ENCODE data around the gene PPP1R13B.

Gene PPP1R13B

GRCh38 chr14:103728721-103729120, 118.7 kb downstream of the PPP1R13B start:
- TF ChIP-seq POLR2A (IDR thresholded peaks at IDR 0.05; ENCODE audit: extremely low read depth, insufficient read length), result no peak
- TF ChIP-seq, protein P1, sequence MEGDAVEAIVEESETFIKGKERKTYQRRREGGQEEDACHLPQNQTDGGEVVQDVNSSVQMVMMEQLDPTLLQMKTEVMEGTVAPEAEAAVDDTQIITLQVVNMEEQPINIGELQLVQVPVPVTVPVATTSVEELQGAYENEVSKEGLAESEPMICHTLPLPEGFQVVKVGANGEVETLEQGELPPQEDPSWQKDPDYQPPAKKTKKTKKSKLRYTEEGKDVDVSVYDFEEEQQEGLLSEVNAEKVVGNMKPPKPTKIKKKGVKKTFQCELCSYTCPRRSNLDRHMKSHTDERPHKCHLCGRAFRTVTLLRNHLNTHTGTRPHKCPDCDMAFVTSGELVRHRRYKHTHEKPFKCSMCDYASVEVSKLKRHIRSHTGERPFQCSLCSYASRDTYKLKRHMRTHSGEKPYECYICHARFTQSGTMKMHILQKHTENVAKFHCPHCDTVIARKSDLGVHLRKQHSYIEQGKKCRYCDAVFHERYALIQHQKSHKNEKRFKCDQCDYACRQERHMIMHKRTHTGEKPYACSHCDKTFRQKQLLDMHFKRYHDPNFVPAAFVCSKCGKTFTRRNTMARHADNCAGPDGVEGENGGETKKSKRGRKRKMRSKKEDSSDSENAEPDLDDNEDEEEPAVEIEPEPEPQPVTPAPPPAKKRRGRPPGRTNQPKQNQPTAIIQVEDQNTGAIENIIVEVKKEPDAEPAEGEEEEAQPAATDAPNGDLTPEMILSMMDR (IDR thresholded peaks at IDR 0.05; ENCODE audit: low read depth, low read length), result no peak
- no peak for TF ChIP-seq MYC (IDR thresholded peaks at IDR 0.05; ENCODE audit: low read depth, low read length)
- no peak for TF ChIP-seq MAX (IDR thresholded peaks at IDR 0.05; ENCODE audit: low read depth, low read length)
- no peak for DNase-seq (ENCODE audit: low read depth)

GRCh38 chr14:103728141-103728540, 119.2 kb downstream of the PPP1R13B start:
- DNase-seq (ENCODE audit: low read depth), result no peak
- TF ChIP-seq POLR2A (IDR thresholded peaks at IDR 0.05; ENCODE audit: extremely low read depth, insufficient read length) (no peak), MYC (IDR thresholded peaks at IDR 0.05; ENCODE audit: low read depth, low read length) (no peak), MAX (IDR thresholded peaks at IDR 0.05; ENCODE audit: low read depth, low read length) (no peak)
- TF ChIP-seq, protein P1 (IDR thresholded peaks at IDR 0.05; ENCODE audit: low read depth, low read length), result no peak
- no peak overlapping the region for H3K4me3 ChIP-seq (ENCODE audit: low read depth, low read length)

More at GRCh38 chr14:103728721-103729120, 118.7 kb downstream of the PPP1R13B start:
- H3K4me3 ChIP-seq (ENCODE audit: low read depth, low read length), result no peak overlapping the region

- DNase-seq (ENCODE audit: low read depth), result no peak
- H3K4me3 ChIP-seq (ENCODE audit: low read depth, low read length), result no peak overlapping the region
- TF ChIP-seq MAX (IDR thresholded peaks at IDR 0.05; ENCODE audit: low read depth, low read length) (no peak), POLR2A (IDR thresholded peaks at IDR 0.05; ENCODE audit: extremely low read depth, insufficient read length) (no peak)
- TF ChIP-seq, protein P1 (IDR thresholded peaks at IDR 0.05; ENCODE audit: low read depth, low read length), result no peak
Measured at GRCh38 chr14:103727313-103727980, 119.9 kb downstream of the PPP1R13B start.

DNA sequence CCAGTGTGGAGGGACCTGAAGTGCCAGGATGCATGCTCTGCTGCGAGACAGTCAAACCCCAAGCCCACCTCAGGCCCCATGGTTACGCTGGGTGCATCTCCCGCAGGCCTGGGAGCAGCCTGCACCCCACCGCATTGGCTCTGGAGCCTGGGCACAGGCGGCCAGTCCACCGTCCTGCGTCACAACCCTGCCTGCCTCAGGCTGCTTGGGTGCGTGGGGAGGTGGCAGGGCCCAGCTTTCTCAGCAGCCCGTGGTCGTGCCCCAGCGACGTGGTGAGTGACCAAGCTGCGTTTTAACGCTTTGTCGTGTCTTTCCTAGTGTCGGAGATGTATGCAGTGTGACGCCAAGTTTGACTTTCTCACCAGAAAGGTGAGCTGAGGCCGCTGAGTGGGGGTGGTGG, 120.9 kb downstream of the PPP1R13B start:
- DNase-seq (ENCODE audit: low read depth), result no peak
- H3K4me3 ChIP-seq (ENCODE audit: low read depth, low read length), result no peak overlapping the region
- TF ChIP-seq POLR2A (IDR thresholded peaks at IDR 0.05; ENCODE audit: extremely low read depth, insufficient read length) (no peak), MYC (IDR thresholded peaks at IDR 0.05; ENCODE audit: low read depth, low read length) (no peak), MAX (IDR thresholded peaks at IDR 0.05; ENCODE audit: low read depth, low read length) (no peak)
- TF ChIP-seq, protein P1 (IDR thresholded peaks at IDR 0.05; ENCODE audit: low read depth, low read length), result no peak

- no peak for DNase-seq (ENCODE audit: low read depth)
- TF ChIP-seq MAX (IDR thresholded peaks at IDR 0.05; ENCODE audit: low read depth, low read length) (no peak), MYC (IDR thresholded peaks at IDR 0.05; ENCODE audit: low read depth, low read length) (no peak), POLR2A (IDR thresholded peaks at IDR 0.05; ENCODE audit: extremely low read depth, insufficient read length) (no peak)
- TF ChIP-seq, protein P1 (IDR thresholded peaks at IDR 0.05; ENCODE audit: low read depth, low read length), result no peak
- H3K4me3 ChIP-seq (ENCODE audit: low read depth, low read length), result no peak overlapping the region
Measured at GRCh38 chr14:103725739-103726395, 121.5 kb downstream of the PPP1R13B start.

Data from NB4 (cell line).